ENCODE results near the gene ARHGAP25.

DNA sequence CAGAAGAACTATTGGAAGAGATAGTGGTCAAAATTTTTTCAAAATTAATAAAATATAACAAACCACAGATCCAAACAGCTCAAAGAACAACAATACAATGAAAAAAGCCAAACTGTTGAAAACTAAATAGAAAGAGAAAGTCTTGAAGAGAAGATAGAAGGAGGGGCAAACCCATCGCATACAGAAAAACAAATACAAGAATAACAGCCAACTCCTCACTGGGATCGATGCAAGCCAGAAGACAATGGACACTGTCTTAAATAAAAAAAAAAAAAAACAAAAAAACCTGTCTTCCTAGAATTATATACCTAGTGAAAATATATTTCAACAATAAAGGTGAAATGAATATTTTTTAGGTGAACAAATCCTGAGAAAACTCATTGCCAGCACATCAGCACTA lies 34.1 kb upstream of the ARHGAP25 start:
- TF ChIP-seq GATA3 (IDR thresholded peaks at IDR 0.05; ENCODE audit: low read depth, low read length) (no peak), GATA2 (IDR thresholded peaks at IDR 0.05; ENCODE audit: low read depth, low read length) (no peak)

Measured in SH-SY5Y (cell line).